ENCODE results near the gene SERTAD3. TPM values are rescaled to one million over a fixed set of nuclear protein-coding genes. Genes with fewer than 3 reads are reported as not detected.

Gene SERTAD3
- polyA plus RNA-seq, 1 donor (not counting 4 experiments of a cell fraction or from before 2014, with no cell fraction given), result 11.8 TPM

GRCh38 chr19:40393894-40394815 lies 50.0 kb downstream of the SERTAD3 start:
- Histone ChIP-seq H3K4me3 (ENCODE audit: control insufficient read depth in 2 of 3, extremely low read depth in 1 of 3, insufficient read depth in 2 of 3, low read depth in 1 of 3, low read length in 3 of 3) (no peak overlapping the region), H3K79me2 (ENCODE audit: control insufficient read depth, insufficient read depth, low read length) (no peaks in the 10 kb centered on the region), H3K27ac (ENCODE audit: control insufficient read depth, insufficient read depth, low read length) (no peak overlapping the region), H2AFZ (ENCODE audit: control insufficient read depth, low read length) (no peak overlapping the region), H3K4me2 (ENCODE audit: control insufficient read depth, extremely low read depth, insufficient read depth, low read depth, low read length) (no peak overlapping the region), H3K9me1 (ENCODE audit: control insufficient read depth, extremely low read depth, insufficient read depth, low read length) (no peaks in the 10 kb centered on the region), H3K9ac (ENCODE audit: control insufficient read depth, extremely low read depth, insufficient read depth, low read length) (no peak overlapping the region), H3K36me3 (ENCODE audit: control insufficient read depth in 2 of 2, extremely low read depth in 1 of 2, insufficient read depth in 2 of 2, low read length in 2 of 2) (no peaks in the 10 kb centered on the region), H4K20me1 (ENCODE audit: control insufficient read depth, extremely low read depth, insufficient read depth, low read length) (no peaks in the 10 kb centered on the region), H3K27me3 (ENCODE audit: control insufficient read depth, extremely low read depth, insufficient read depth, low read length) (peaks cover 27% of the 10 kb centered on the region), H3K4me1 (ENCODE audit: control insufficient read depth, extremely low read depth, insufficient read depth, low read length) (peaks cover 8% of the 10 kb centered on the region), H3K9me3 (ENCODE audit: control insufficient read depth, low read depth, low read length) (no peaks in the 10 kb centered on the region)
- TF ChIP-seq EZH2 (IDR thresholded peaks at IDR 0.05; ENCODE audit: low read length), result no peak
- no peak for TF ChIP-seq CTCF (optimal IDR thresholded peaks at IDR 0.05 in 1 of 3, IDR thresholded peaks at IDR 0.05 in 1 of 3, conservative IDR thresholded peaks at IDR 0.05 in 1 of 3; ENCODE audit: extremely low read depth in 1 of 3, insufficient read depth in 2 of 3, low read length in 3 of 3)
- DNase-seq (ENCODE audit: low read depth, low spot score), result no peak
- FAIRE-seq, result no peak
- dilution Hi-C loops (cut with MboI; ENCODE audit: extremely low pct_ligation_motif_present, low sequenced_read_pairs), result no loop called here

- H3K9ac ChIP-seq (ENCODE audit: control insufficient read depth, extremely low read depth, insufficient read depth, low read length), result no peak overlapping the region
- H3K9me3 ChIP-seq (ENCODE audit: control insufficient read depth, low read depth, low read length), result no peaks in the 10 kb centered on the region
- TF ChIP-seq CTCF (optimal IDR thresholded peaks at IDR 0.05 in 1 of 3, IDR thresholded peaks at IDR 0.05 in 1 of 3, conservative IDR thresholded peaks at IDR 0.05 in 1 of 3; ENCODE audit: extremely low read depth in 1 of 3, insufficient read depth in 2 of 3, low read length in 3 of 3), result peak; percentile 57 to 84 (median 82)
- TF ChIP-seq EZH2 (IDR thresholded peaks at IDR 0.05; ENCODE audit: low read length), result no peak
- H2AFZ ChIP-seq (ENCODE audit: control insufficient read depth, low read length), result no peak overlapping the region
- H3K4me2 ChIP-seq (ENCODE audit: control insufficient read depth, extremely low read depth, insufficient read depth, low read depth, low read length), result peak overlapping the region; percentile 27
- H3K79me2 ChIP-seq (ENCODE audit: control insufficient read depth, insufficient read depth, low read length), result no peaks in the 10 kb centered on the region
- H3K4me3 ChIP-seq (ENCODE audit: control insufficient read depth in 2 of 3, extremely low read depth in 1 of 3, insufficient read depth in 2 of 3, low read depth in 1 of 3, low read length in 3 of 3), result no peak overlapping the region
- H3K9me1 ChIP-seq (ENCODE audit: control insufficient read depth, extremely low read depth, insufficient read depth, low read length), result no peaks in the 10 kb centered on the region
- no peak for DNase-seq (ENCODE audit: low read depth, low spot score)
- H3K27ac ChIP-seq (ENCODE audit: control insufficient read depth, insufficient read depth, low read length), result no peak overlapping the region
- no peak for FAIRE-seq
- H4K20me1 ChIP-seq (ENCODE audit: control insufficient read depth, extremely low read depth, insufficient read depth, low read length), result no peaks in the 10 kb centered on the region
- H3K36me3 ChIP-seq (ENCODE audit: control insufficient read depth in 2 of 2, extremely low read depth in 1 of 2, insufficient read depth in 2 of 2, low read length in 2 of 2), result no peaks in the 10 kb centered on the region
- H3K27me3 ChIP-seq (ENCODE audit: control insufficient read depth, extremely low read depth, insufficient read depth, low read length), result peaks cover 27% of the 10 kb centered on the region
- H3K4me1 ChIP-seq (ENCODE audit: control insufficient read depth, extremely low read depth, insufficient read depth, low read length), result peaks cover 5% of the 10 kb centered on the region
- dilution Hi-C loops (cut with MboI; ENCODE audit: extremely low pct_ligation_motif_present, low sequenced_read_pairs), result no loop called here
These were observed 51.1 kb downstream of the SERTAD3 start for GRCh38 chr19:40392894-40393517.
